T follicular helper cell (primary cell): Measurements from ENCODE around the gene STK17A.
A peak's percentile ranks its signal among the peaks of the same experiment; 100 is the strongest.

Experiments used
- DNase-seq: peaks from one replicate; pipeline ENCODE4 v3.0.0-alpha.2; 2020; ENCODE audit warnings: low read depth

STK17A gene

DNA sequence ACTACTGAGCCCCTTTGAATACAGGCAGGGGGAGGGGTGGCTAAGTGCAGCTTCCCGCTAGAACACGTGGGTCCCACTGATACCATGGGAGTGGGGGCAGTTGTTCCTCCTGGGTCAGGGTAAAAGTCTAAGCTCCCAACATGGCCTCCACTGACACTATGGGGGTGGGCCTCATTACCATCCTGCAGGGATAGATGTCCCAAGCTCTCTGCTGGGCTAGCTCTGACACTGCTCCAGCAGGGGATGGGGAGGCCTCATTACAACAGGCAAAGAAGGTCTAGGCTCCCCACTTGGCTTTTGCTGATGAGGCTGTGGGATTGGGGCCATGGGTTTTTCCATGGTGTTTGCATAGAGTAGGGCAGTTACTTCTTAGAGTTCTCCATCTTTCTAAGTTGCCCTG, 51.5 kb downstream of the STK17A start:
- no peak for DNase-seq

GRCh38 chr7:43636093-43636492, 53.2 kb downstream of the STK17A start:
- DNase-seq, result no peak

GRCh38 chr7:43637114-43637806, 54.4 kb downstream of the STK17A start:
- DNase-seq, result no peak

DNA sequence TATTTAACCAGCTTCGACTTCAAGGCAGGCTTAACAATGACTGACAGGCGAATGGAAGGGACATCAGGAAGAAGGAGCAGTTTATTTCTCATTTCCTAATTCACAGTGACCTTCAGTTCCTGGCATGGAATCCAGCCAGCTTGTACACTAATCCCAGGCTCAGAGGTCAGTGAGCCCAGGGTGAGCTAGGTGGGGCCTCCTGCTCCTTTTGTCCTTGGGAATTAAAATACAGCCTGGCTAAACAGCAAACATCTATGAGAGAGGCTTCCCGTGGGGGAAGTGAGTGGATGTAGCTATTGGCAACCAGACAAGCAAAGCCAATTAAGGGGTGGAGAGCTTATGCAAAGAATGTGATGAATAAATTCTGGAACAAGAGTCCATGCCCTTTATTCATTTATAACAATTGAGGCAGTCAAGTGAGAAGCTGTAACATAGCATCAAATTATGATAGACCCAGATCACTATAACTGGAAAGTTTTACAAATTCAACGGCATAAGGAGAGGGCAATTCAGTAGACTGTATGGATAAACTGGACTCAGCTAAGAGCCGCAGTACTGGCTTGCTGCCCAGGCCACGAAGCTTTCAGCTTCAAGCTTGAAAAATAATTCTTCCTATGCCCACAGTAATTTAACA, 57.1 kb downstream of the STK17A start:
- DNase-seq, result no peak

DNA sequence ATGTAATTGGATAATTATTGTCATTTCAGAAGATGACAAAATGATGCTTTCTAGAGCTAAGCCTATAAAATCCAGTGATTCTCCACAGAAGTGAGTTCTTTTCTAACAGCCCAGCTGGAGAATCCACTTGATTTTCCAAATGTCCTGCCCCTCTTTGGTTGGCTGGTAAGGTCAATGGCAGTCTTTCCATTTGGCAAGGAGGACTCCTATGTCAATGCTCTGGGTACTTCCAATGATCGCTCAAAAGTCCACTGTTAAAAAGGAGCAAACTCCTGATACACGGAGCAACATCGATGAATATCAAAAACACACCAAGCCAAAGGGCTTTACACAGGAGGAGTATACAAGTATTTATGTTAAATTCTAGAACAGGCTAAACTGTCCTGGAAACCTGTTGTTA, 57.8 kb downstream of the STK17A start:
- no peak for DNase-seq

GRCh38 chr7:43642897-43643630, 60.2 kb downstream of the STK17A start:
- no peak for DNase-seq

DNA sequence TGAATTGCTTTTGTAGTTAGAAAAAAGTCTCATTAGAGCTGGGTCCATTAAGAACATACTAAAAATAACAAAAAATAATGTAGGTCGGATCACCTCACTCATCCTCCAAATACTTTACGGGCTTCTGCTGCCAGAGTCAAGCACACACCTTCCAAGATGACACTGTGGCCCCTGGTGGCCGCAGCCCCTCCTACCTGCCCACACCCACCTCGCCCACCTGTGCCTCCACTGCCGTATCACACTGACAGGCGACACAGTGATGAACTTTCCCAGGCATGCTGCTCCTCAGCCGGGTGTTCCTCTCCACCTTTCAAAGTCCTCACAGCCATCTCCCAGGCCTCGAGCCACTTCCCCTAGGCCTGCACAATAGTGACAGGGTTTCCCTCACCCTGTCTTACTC, 60.9 kb downstream of the STK17A start:
- no peak for DNase-seq

GRCh38 chr7:43645699-43646226, 62.9 kb downstream of the STK17A start:
- no peak for DNase-seq

DNA sequence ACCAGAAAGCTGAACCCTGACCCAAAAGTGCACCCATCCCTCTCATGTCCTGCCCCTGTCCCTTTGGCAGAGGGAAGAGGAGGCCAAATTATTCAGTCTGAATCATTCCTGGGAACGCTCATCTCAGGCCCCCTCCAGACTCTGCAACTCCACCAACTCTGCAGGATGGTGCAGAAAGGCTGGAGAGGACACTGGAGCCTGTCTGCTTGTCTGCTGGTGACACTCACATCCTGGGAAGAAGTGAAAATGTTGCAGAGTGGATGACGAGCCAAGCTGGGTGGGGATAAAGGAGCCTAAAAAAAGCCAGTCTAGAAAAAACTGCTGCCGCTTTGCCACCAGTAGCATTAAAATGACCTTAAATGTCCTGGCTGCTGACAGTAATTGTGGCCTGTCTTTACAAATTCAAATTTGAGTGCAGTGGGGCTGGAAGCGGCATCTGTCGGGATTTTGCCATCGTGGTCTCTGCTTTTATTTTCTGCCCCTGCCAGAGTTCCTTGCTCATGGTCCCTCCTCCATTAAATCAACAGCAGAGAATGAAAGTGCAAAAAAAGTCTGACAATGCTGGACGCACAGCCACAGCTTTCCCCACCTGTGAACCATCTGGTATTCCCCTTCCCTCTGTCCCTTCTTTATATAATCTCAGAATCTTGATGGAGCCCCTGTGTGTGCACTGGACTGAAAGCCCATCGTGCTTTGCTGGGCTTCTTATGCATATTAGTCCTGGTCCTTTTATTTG, 63.9 kb downstream of the STK17A start:
- DNase-seq, result no peak

GRCh38 chr7:43647339-43647672, 64.4 kb downstream of the STK17A start:
- no peak for DNase-seq

GRCh38 chr7:43647673-43648472, 65.0 kb downstream of the STK17A start:
- no peak for DNase-seq

DNA sequence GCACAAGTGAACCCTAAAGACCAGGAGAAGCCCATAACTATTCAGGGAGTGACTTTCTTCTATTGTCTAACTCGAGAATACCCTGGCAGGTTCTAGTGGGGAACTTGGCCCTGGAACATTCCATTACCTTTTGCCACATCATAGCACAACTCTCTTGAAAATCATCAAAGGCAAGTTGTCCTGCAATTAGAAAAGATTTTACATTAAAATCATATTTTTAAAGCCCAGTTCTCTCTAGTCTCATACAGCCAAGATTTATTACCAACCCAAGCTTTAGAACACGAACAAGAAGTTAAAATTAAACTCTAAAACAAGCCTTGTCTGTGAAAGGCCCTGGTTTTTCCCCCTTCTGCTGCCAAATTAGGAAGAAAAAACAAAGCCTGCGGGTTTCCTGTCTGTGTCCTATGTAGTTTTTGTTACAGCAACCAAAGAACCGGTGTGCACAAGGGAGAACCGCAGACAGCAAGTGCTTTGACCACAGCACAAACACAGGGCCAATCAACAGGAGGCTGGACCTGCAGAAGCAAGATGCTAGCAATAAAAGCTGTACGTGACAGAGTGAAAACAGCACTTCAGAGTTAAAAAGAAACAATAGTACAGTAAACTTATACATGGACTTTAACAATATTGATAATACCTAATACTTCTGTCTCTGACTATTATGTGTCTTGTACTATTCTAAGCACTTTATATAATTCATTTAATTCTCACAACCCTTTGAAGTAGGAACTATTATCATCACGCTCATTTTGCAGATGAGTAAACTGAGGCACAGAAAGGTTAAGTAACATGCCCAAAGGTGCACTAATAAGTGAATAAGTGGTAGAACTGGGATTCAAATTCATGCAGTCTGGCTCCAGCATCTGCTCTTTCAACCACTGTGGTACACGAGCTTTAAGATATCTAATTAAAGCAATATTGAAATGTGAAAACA, 65.8 kb downstream of the STK17A start:
- DNase-seq, result peak; percentile 66

DNA sequence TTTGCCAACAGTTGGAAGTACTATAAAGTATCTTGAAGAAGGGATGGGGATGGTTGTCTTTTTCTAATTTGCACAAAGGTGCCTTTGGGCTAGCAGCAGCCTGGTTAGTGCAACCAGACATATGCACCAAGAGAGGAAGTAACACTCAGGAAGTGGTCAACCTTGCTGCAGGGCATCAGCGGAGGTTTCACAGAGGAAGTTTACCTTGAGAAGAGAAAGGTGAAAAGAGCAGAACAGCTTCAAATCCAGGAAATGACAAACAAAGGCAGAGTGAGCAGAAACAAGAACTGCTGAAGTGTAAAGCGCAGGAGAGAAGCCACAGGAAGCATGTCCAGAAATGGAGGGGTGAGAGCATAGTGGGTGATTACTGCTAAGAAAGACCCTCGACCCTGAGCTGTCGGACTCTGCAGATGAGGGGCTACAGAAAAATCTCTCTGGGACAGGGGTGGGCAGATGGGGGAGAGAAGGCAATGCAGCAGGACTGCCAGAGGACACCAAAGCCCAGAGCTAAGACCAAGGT, 66.9 kb downstream of the STK17A start:
- DNase-seq, result peak; percentile 44

GRCh38 chr7:43650457-43651052, 67.6 kb downstream of the STK17A start:
- no peak for DNase-seq

DNA sequence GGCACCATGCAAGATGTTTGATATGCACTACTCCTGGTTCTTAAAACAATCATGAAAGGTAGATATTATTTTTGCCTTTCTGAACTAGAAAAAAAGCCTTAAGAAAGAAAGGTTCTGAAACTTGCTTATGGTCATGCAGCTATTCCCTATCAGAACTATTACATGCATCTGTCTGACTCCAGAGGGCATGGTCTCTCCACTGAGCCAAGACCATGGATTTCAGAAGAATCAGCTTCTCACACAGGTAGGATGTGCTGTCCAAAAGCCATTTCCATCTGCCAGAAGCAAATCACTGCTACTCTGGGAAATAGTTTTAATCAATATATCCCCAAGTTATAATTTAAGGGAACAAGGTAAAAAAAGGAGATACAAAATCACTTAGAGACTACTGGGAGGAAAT, 69.5 kb downstream of the STK17A start:
- no peak for DNase-seq

DNA sequence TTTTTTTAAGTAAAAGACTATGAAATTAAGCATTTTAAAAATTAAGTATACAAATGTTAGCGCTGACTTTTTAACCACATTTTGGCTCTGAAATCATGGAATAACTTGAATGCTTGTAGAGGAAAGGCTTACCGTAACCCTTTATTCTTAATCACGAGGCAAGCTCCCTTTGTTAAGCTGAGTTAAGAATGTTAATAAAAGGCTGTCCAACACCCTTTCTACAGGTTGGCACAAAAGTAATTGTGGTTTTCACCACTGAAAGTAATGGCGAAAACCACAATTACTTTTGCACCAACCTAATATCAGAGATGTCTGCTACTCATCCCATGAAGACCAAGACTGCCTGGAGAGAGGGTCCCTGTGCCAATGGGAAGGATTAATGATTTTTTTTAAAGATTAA, 70.6 kb downstream of the STK17A start:
- DNase-seq, result no peak

- DNase-seq, result no peak
Measured at GRCh38 chr7:43653891-43654504, 71.1 kb downstream of the STK17A start.

GRCh38 chr7:43655584-43655983, 72.7 kb downstream of the STK17A start:
- no peak for DNase-seq

GRCh38 chr7:43656997-43657396, 74.1 kb downstream of the STK17A start:
- DNase-seq, result no peak
